ENCODE measurements around the gene CLEC20A.

The CLEC20A gene

GRCh38 chr1:178498896-178499675 lies 2.3 kb upstream of the CLEC20A start:
- DNase-seq: no peak

- no peak for DNase-seq
These were observed 1.2 kb upstream of the CLEC20A start for GRCh38 chr1:178497903-178498478.

GRCh38 chr1:178495741-178496409 lies 889 bp downstream of the CLEC20A start:
- no peak for DNase-seq

- no peak for DNase-seq
These were observed 1.6 kb downstream of the CLEC20A start for GRCh38 chr1:178495158-178495557.

GRCh38 chr1:178494569-178494971 lies 2.2 kb downstream of the CLEC20A start:
- no peak for DNase-seq

GRCh38 chr1:178493301-178493741 lies 3.4 kb downstream of the CLEC20A start:
- DNase-seq: no peak

GRCh38 chr1:178492341-178492740 lies 4.4 kb downstream of the CLEC20A start:
- no peak for DNase-seq

- DNase-seq: no peak
These were observed 5.0 kb downstream of the CLEC20A start for GRCh38 chr1:178491721-178492120.

- no peak for DNase-seq
These were observed 5.8 kb downstream of the CLEC20A start for GRCh38 chr1:178490967-178491366.

GRCh38 chr1:178490136-178490535 lies 6.6 kb downstream of the CLEC20A start:
- no peak for DNase-seq

- no peak for DNase-seq
These were observed 7.4 kb downstream of the CLEC20A start for GRCh38 chr1:178489399-178489798.

GRCh38 chr1:178488393-178488792 lies 8.4 kb downstream of the CLEC20A start:
- no peak for DNase-seq

GRCh38 chr1:178487070-178487615 lies 9.6 kb downstream of the CLEC20A start:
- DNase-seq: no peak

GRCh38 chr1:178486100-178487069 lies 10.4 kb downstream of the CLEC20A start:
- no peak for DNase-seq

GRCh38 chr1:178485541-178485981 lies 11.2 kb downstream of the CLEC20A start:
- no peak for DNase-seq

- no peak for DNase-seq
These were observed 12.0 kb downstream of the CLEC20A start for GRCh38 chr1:178484698-178485225.

GRCh38 chr1:178483251-178483957 lies 13.4 kb downstream of the CLEC20A start:
- no peak for DNase-seq

- DNase-seq: no peak
These were observed 18.9 kb downstream of the CLEC20A start for GRCh38 chr1:178477841-178478240.

GRCh38 chr1:178477373-178477772 lies 19.4 kb downstream of the CLEC20A start:
- DNase-seq: no peak

GRCh38 chr1:178472531-178472930 lies 24.2 kb downstream of the CLEC20A start:
- DNase-seq: no peak

- no peak for DNase-seq
These were observed 26.3 kb downstream of the CLEC20A start for GRCh38 chr1:178470411-178470960.
